Colonic mucosa (tissue), 4 donors: ENCODE data around the gene ZBTB20. TPM values are rescaled to one million over a fixed set of nuclear protein-coding genes. Genes with fewer than 3 reads are reported as not detected.
"Not testable (repeated sequence)": the region's sequence is repeated elsewhere in the genome, so short reads cannot be mapped to it uniquely, and the experiment has no call there.

Source experiments
- DNase-seq: peaks from one replicate; pipeline ENCODE4 v3.0.0-alpha.2; 2020
- H3K27ac ChIP-seq: fragments of 200-600 bp; one replicate; pipeline ENCODE4 v1.8.0; 2021
- H3K27me3 ChIP-seq: fragments of 200-600 bp; one replicate; pipeline ENCODE4 v1.8.0; 2021
- H3K36me3 ChIP-seq: fragments of 200-600 bp; one replicate; pipeline ENCODE4 v1.8.0; 2021
- H3K4me1 ChIP-seq: fragments of 200-600 bp; one replicate; pipeline ENCODE4 v1.8.0; 2021; ENCODE audit warnings: mild to moderate bottlenecking
- H3K4me3 ChIP-seq: fragments of 200-600 bp; one replicate; pipeline ENCODE4 v1.8.0; 2021
- H3K9ac ChIP-seq, 2 donors: one replicate each; pipeline ENCODE4 v1.7.0; 2013; ENCODE audit warnings: control low read depth in 2 of 2, low read depth in 2 of 2, low read length in 2 of 2
- H3K9me3 ChIP-seq: fragments of 200-600 bp; one replicate; pipeline ENCODE4 v1.8.0; 2021
- intact Hi-C: fragments of 100-400 bp; cut with DNase I; formaldehyde crosslinking; loops from one replicate; pipeline ENCODE4 v1.14.1; 2022
- total RNA-seq, 2 donors: library from RNA; stranded (reverse); fragmentation: NEBNext Ultra II Directional in 1 of 2; extraction: Animal tissue kit (Norgen Biotek cat#: 25700) in 1 of 2; gene quantifications; one replicate each; pipeline ENCODE4 v1.2.1, GENCODE V29; 2021
- TF ChIP-seq, protein P1 (sequence below): fragments of 200-600 bp; IDR thresholded peaks from one replicate; pipeline ENCODE4 v1.8.0; 2022; ENCODE audit warnings: antibody characterized with exemption, mild to moderate bottlenecking
- donor health status: healthy.
- donor health status: DM: no; HTN: no; CAD: no.
- donor health status: DM: no; HTN: no; CAD: no.

The ZBTB20 gene
- total RNA-seq, result 10 to 100 TPM; 12.7 to 21.2 TPM

DNA sequence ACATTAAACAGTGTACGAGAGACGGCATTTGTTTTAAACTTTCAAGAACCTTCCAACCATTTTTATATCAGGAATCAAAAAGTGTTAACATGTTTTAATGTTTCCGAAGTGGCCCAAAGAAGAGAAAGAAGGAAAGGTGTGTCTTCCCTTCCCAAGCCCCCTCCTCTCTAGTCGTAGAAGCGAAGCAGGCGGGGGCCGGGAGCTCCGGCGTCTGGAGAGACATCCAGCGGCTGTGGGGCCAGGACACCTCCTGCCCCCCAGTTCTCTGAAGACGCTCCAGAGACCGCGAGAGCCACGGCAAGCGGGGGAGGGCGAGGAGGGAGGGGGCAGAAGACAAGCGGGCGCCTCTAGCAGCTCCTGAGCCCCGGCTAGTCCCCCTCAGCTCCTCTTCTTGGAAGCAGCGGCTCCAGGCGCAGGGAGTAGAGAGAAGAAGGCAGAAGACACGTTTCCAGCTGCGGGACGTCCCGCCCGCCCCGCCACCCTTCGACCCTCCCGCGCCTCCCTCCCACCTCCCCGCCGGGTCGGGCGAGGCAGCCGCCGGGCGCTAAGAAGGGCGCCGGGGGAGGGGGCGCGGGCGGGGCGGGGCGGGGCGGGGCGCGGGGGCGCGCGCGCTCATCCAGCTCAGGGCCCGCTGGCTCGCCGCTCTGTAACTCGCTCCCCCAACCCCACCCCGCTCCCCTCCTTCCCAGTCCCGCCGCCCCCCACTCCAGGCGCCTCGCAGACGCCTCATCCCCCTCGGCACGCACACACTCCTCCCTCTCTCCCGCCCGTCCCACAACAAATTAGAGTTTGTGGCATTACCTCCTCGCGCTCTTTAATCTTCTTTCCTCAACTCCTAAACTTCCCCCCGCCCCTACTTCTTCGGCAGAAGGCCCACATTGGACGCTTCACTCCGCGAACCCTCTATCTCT, at the start of gene ZBTB20:
Gene ZBTB20 (minus strand): TSS at position 871 of the 911 bp plus-strand sequence.
- H3K27ac ChIP-seq, result peak within 1 kb of the TSS; percentile 93
- H3K9me3 ChIP-seq, result no peaks in the 10 kb centered on the region
- H3K36me3 ChIP-seq, result no peaks in the 10 kb centered on the region
- TF ChIP-seq, protein P1, sequence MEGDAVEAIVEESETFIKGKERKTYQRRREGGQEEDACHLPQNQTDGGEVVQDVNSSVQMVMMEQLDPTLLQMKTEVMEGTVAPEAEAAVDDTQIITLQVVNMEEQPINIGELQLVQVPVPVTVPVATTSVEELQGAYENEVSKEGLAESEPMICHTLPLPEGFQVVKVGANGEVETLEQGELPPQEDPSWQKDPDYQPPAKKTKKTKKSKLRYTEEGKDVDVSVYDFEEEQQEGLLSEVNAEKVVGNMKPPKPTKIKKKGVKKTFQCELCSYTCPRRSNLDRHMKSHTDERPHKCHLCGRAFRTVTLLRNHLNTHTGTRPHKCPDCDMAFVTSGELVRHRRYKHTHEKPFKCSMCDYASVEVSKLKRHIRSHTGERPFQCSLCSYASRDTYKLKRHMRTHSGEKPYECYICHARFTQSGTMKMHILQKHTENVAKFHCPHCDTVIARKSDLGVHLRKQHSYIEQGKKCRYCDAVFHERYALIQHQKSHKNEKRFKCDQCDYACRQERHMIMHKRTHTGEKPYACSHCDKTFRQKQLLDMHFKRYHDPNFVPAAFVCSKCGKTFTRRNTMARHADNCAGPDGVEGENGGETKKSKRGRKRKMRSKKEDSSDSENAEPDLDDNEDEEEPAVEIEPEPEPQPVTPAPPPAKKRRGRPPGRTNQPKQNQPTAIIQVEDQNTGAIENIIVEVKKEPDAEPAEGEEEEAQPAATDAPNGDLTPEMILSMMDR, result no peak
- intact Hi-C loops, result loop anchor here (5.0 kb wide), 1 partner anchor 44 kb away; no protein-coding TSS in a partner anchor
- H3K4me1 ChIP-seq, result peaks cover 3% of the 10 kb centered on the region
- peak within 1 kb of the TSS; percentile 76 for H3K4me3 ChIP-seq
- no peaks in the 10 kb centered on the region for H3K27me3 ChIP-seq
- peak within 1 kb of the TSS; percentile 93 to 98 for H3K9ac ChIP-seq
- DNase-seq, result peak; percentile 58

- Histone ChIP-seq H3K9ac (no peak overlapping the region), H3K36me3 (no peaks in the 10 kb centered on the region), H3K4me3 (no peak overlapping the region), H3K27me3 (no peaks in the 10 kb centered on the region), H3K4me1 (no peaks in the 10 kb centered on the region), H3K9me3 (no peaks in the 10 kb centered on the region), H3K27ac (no peak overlapping the region)
- intact Hi-C loops, result no loop called here
- TF ChIP-seq, protein P1, result no peak
- DNase-seq, result no peak
These were observed 47.4 kb upstream of the ZBTB20 start for GRCh38 chr3:115194476-115194875.

DNA sequence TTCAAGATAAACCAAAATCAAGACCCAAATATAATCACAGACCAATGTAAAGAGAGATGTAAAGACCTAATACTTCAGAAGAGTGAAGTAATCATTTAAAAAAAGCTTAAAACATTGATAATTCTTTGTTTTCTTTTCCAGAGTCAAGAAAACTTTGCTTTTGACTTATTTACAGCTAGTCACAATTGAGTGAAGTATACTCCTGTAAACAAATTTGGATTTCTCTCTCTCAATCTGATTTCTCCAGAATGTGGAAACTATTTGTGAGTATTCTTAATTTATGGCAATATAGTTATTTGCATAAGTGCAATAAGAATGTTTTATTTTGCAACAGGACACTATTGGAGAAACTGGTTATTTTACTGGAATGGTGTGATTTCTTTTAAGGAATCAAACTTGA, 43.7 kb upstream of the ZBTB20 start:
- H3K9ac ChIP-seq, result no peak overlapping the region
- H3K36me3 ChIP-seq, result no peaks in the 10 kb centered on the region
- intact Hi-C loops, result no loop called here
- no peaks in the 10 kb centered on the region for H3K4me1 ChIP-seq
- TF ChIP-seq, protein P1, result no peak
- H3K27ac ChIP-seq, result no peak overlapping the region
- no peaks in the 10 kb centered on the region for H3K27me3 ChIP-seq
- no peaks in the 10 kb centered on the region for H3K9me3 ChIP-seq
- no peak for DNase-seq
- H3K4me3 ChIP-seq, result no peak overlapping the region

GRCh38 chr3:115187149-115187757, 40.2 kb upstream of the ZBTB20 start:
- no peaks in the 10 kb centered on the region for H3K9me3 ChIP-seq
- intact Hi-C loops, result no loop called here
- TF ChIP-seq, protein P1, result no peak
- no peaks in the 10 kb centered on the region for H3K27me3 ChIP-seq
- H3K4me3 ChIP-seq, result no peak overlapping the region
- H3K9ac ChIP-seq, result no peak overlapping the region
- H3K27ac ChIP-seq, result no peak overlapping the region
- no peaks in the 10 kb centered on the region for H3K36me3 ChIP-seq
- H3K4me1 ChIP-seq, result no peaks in the 10 kb centered on the region
- DNase-seq, result no peak

GRCh38 chr3:115186351-115187148, 39.5 kb upstream of the ZBTB20 start:
- Histone ChIP-seq H3K4me3 (no peak overlapping the region), H3K4me1 (no peaks in the 10 kb centered on the region), H3K9me3 (no peaks in the 10 kb centered on the region), H3K9ac (no peak overlapping the region), H3K27me3 (no peaks in the 10 kb centered on the region), H3K27ac (no peak overlapping the region), H3K36me3 (no peaks in the 10 kb centered on the region)
- TF ChIP-seq, protein P1, result no peak
- intact Hi-C loops, result no loop called here
- DNase-seq, result no peak

DNA sequence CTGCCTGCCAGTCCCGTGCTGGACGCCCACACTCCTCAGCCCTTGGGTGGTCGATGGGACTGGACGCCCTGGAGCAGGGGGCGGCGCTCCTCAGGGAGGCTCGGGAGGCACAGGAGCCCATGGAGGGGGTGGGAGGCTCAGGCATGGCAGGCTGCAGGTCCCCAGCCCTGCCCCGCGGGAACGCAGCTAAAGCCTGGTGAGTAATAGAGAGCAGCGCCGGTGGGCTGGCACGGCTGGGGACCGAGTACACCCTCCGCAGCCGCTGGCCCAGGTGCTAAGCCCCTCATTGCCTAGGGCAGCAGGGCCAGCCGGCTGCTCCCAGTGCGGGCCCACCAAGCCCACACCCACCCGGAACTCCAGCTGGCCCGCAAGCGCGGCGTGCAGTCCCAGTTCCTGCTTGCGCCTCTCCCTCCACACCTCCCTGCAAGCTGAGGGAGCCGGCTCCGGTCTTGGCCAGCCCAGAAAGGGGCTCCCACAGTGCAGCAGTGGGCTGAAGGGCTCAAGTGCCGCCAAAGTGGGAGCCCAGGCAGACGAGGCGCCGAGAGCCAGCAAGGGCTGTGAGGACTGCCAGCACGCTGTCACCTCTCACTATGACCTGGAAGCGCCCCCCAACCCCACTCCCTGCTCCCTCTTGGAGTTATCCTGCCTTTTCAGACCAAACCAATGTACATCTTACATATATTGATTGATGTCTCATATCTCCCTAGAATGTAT, 37.9 kb upstream of the ZBTB20 start:
- H3K36me3 ChIP-seq, H3K4me1 ChIP-seq, DNase-seq, intact Hi-C loops, H3K27me3 ChIP-seq, H3K4me3 ChIP-seq, H3K9ac ChIP-seq, H3K27ac ChIP-seq, H3K9me3 ChIP-seq: not testable (repeated sequence)

DNA sequence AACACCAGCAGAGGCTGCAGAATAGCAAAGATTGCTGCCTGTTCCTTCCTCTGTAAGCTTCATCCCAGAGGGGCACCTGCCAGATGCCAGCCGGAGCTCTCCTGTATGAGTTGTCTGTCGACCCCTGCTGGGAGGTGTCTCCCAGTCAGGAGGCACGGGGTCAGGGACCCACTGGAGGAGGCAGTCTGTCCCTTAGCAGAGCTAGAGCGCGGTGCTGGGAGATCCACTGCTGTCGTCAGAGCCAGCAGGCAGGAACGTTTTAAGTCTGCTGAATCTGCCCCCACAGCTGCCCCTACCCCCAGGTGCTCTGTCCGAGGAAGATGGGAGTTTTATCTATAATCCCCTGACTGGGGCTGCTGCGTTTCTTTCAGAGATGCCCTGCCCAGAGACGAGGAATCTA, 31.8 kb upstream of the ZBTB20 start:
- not testable (repeated sequence) for H3K4me1 ChIP-seq, H3K4me3 ChIP-seq, H3K9ac ChIP-seq, H3K9me3 ChIP-seq, H3K27ac ChIP-seq, H3K36me3 ChIP-seq, H3K27me3 ChIP-seq, DNase-seq
- intact Hi-C loops, result loop anchor here (10.0 kb wide), 1 partner anchor 354 kb away; no protein-coding TSS in a partner anchor
